HAP-1 (cell line): Measurements from ENCODE around the gene NOXO1.
A peak's percentile ranks its signal among the peaks of the same experiment; 100 is the strongest.

ENCODE experiments used
- DNase-seq, 2 experiments: peaks; one replicate each; pipeline ENCODE4 v3.0.0-alpha.2; 2016 to 2020; ENCODE audit warnings: low spot score in 2 of 2
- H3K27me3 ChIP-seq: fragments of 250-450 bp; sonication (Bioruptor Pico); 2 replicates; pipeline ENCODE4 v1.5.1; 2020; ENCODE audit warnings: low read depth, mild to moderate bottlenecking, moderate library complexity
- H3K36me3 ChIP-seq: fragments of 250-450 bp; sonication (Bioruptor Pico); replicated peaks from 2 replicates; pipeline ENCODE4 v1.5.1; 2020; ENCODE audit warnings: mild to moderate bottlenecking
- H3K4me1 ChIP-seq: fragments of 250-450 bp; sonication (Bioruptor Pico); 2 replicates; pipeline ENCODE4 v1.5.1; 2020; ENCODE audit warnings: mild to moderate bottlenecking
- H3K4me3 ChIP-seq: fragments of 250-450 bp; sonication (Bioruptor Pico); 2 replicates; pipeline ENCODE4 v1.5.1; 2020; ENCODE audit warnings: mild to moderate bottlenecking, moderate library complexity
- H3K9me3 ChIP-seq: fragments of 250-450 bp; sonication (Bioruptor Pico); 2 replicates; pipeline ENCODE4 v1.5.1; 2020; ENCODE audit warnings: mild to moderate bottlenecking, moderate library complexity
- in situ Hi-C: fragments of 300-500 bp; cut with MboI; formaldehyde crosslinking; loops from 3 replicates; pipeline ENCODE4 v1.14.3; 2020; ENCODE audit warnings: low sequenced_read_pairs, inconsistent platforms, mixed read lengths

NOXO1 gene

GRCh38 chr16:1985466-1986150, 4.3 kb upstream of the NOXO1 start:
- Histone ChIP-seq H3K4me3 (peak overlapping the region; percentile 72), H3K4me1 (peaks cover 6% of the 10 kb centered on the region), H3K9me3 (no peaks in the 10 kb centered on the region), H3K27me3 (peaks cover 9% of the 10 kb centered on the region), H3K36me3 (peaks cover 15% of the 10 kb centered on the region)
- DNase-seq: no peak
- in situ Hi-C loops: loop anchor here (25.0 kb wide), 1 partner anchor 527 kb away; the partner anchor contains the start of genes AMDHD2 and ATP6V0C

- Histone ChIP-seq H3K4me3 (peak overlapping the region; percentile 72), H3K4me1 (peaks cover 6% of the 10 kb centered on the region), H3K36me3 (peaks cover 15% of the 10 kb centered on the region), H3K27me3 (peaks cover 12% of the 10 kb centered on the region), H3K9me3 (no peaks in the 10 kb centered on the region)
- in situ Hi-C loops: loop anchor here (25.0 kb wide), 1 partner anchor 528 kb away; the partner anchor contains the start of genes AMDHD2 and ATP6V0C
- no peak for DNase-seq
These were observed 3.3 kb upstream of the NOXO1 start for GRCh38 chr16:1984347-1985225.

GRCh38 chr16:1983544-1984346, 2.5 kb upstream of the NOXO1 start, which contains the start of gene GFER:
Gene GFER, plus strand, starts transcription at chr16:1984193. Its CDS starts 26 bp downstream, at chr16:1984219.
- DNase-seq: peak; percentile 86 to 94
- Histone ChIP-seq H3K9me3 (no peaks in the 10 kb centered on the region), H3K27me3 (peaks cover 12% of the 10 kb centered on the region), H3K4me3 (peak within 1 kb of the TSS; percentile 72), H3K36me3 (peaks cover 17% of the 10 kb centered on the region), H3K4me1 (peaks cover 6% of the 10 kb centered on the region)
- in situ Hi-C loops: loop anchor here (25.0 kb wide), 1 partner anchor 529 kb away; the partner anchor contains the start of genes AMDHD2 and ATP6V0C

- no peak for DNase-seq
- H3K4me1 ChIP-seq: peaks cover 6% of the 10 kb centered on the region
These were observed 1.8 kb upstream of the NOXO1 start for GRCh38 chr16:1982991-1983543.

GRCh38 chr16:1982013-1982433, 754 bp upstream of the NOXO1 start:
- in situ Hi-C loops: loop anchor here (25.0 kb wide), 1 partner anchor 530 kb away; the partner anchor contains the start of genes AMDHD2 and ATP6V0C
- H3K4me1 ChIP-seq: peaks cover 6% of the 10 kb centered on the region
- H3K27me3 ChIP-seq: peaks cover 12% of the 10 kb centered on the region
- H3K36me3 ChIP-seq: peaks cover 31% of the 10 kb centered on the region
- no peak for DNase-seq
- no peaks in the 10 kb centered on the region for H3K9me3 ChIP-seq
- H3K4me3 ChIP-seq: no peak overlapping the region

More at GRCh38 chr16:1982991-1983543, 1.8 kb upstream of the NOXO1 start:
- peaks cover 12% of the 10 kb centered on the region for H3K27me3 ChIP-seq
- in situ Hi-C loops: loop anchor here (25.0 kb wide), 1 partner anchor 529 kb away; the partner anchor contains the start of genes AMDHD2 and ATP6V0C
- H3K36me3 ChIP-seq: peaks cover 24% of the 10 kb centered on the region
- H3K9me3 ChIP-seq: no peaks in the 10 kb centered on the region
- peak overlapping the region; percentile 72 for H3K4me3 ChIP-seq

GRCh38 chr16:1980770-1981087, 540 bp downstream of the NOXO1 start:
- no peak for DNase-seq
- Histone ChIP-seq H3K9me3 (no peaks in the 10 kb centered on the region), H3K4me1 (peaks cover 6% of the 10 kb centered on the region), H3K4me3 (no peak overlapping the region), H3K27me3 (peaks cover 12% of the 10 kb centered on the region), H3K36me3 (peaks cover 33% of the 10 kb centered on the region)
- in situ Hi-C loops: loop anchor here (25.0 kb wide), 1 partner anchor 532 kb away; the partner anchor contains the start of genes AMDHD2 and ATP6V0C

- Histone ChIP-seq H3K9me3 (no peaks in the 10 kb centered on the region), H3K4me3 (no peak overlapping the region), H3K36me3 (peaks cover 34% of the 10 kb centered on the region), H3K4me1 (peaks cover 4% of the 10 kb centered on the region), H3K27me3 (peaks cover 12% of the 10 kb centered on the region)
- in situ Hi-C loops: loop anchor here (25.0 kb wide), 1 partner anchor 532 kb away; the partner anchor contains the start of genes AMDHD2 and ATP6V0C
- no peak for DNase-seq
These were observed 1.1 kb downstream of the NOXO1 start for GRCh38 chr16:1980030-1980769.

GRCh38 chr16:1979271-1980029, 1.8 kb downstream of the NOXO1 start:
- Histone ChIP-seq H3K9me3 (no peaks in the 10 kb centered on the region), H3K27me3 (peaks cover 12% of the 10 kb centered on the region), H3K4me3 (no peak overlapping the region), H3K36me3 (peaks cover 42% of the 10 kb centered on the region), H3K4me1 (no peaks in the 10 kb centered on the region; the same call in 1 of the 2 replicates)
- DNase-seq: no peak
- in situ Hi-C loops: loop anchor here (25.0 kb wide), 1 partner anchor 533 kb away; the partner anchor contains the start of genes AMDHD2 and ATP6V0C

GRCh38 chr16:1978476-1979120, 2.7 kb downstream of the NOXO1 start:
- Histone ChIP-seq H3K36me3 (peaks cover 44% of the 10 kb centered on the region), H3K27me3 (peaks cover 12% of the 10 kb centered on the region), H3K4me1 (no peaks in the 10 kb centered on the region; the same call in 1 of the 2 replicates), H3K4me3 (no peak overlapping the region), H3K9me3 (no peaks in the 10 kb centered on the region)
- DNase-seq: no peak
- in situ Hi-C loops: loop anchor here (25.0 kb wide), 1 partner anchor 534 kb away; the partner anchor contains the start of genes AMDHD2 and ATP6V0C

- Histone ChIP-seq H3K9me3 (no peaks in the 10 kb centered on the region), H3K4me1 (no peaks in the 10 kb centered on the region; the same call in 1 of the 2 replicates), H3K36me3 (peaks cover 44% of the 10 kb centered on the region), H3K27me3 (peaks cover 12% of the 10 kb centered on the region), H3K4me3 (no peak overlapping the region)
- no peak for DNase-seq
- in situ Hi-C loops: loop anchor here (25.0 kb wide), 1 partner anchor 534 kb away; the partner anchor contains the start of genes AMDHD2 and ATP6V0C
These were observed 3.4 kb downstream of the NOXO1 start for GRCh38 chr16:1977875-1978268.
